RWPE2 (cell line): ENCODE measurements around the gene TCFL5.

Experiments
- ATAC-seq: fragments of 200-7000 bp; cut with Tn5 transposase; 3 replicates; pipeline ENCODE4 v1.9.1; 2021; ENCODE audit warnings: low read depth
- DNase-seq: peaks from one replicate; pipeline ENCODE4 v3.0.0-alpha.2; 2020; ENCODE audit warnings: low spot score
- H3K27ac ChIP-seq: fragments of 450-650 bp; 2 replicates; pipeline ENCODE4 v1.5.1; 2017; ENCODE audit warnings: mild to moderate bottlenecking; ENCODE audit not compliant: poor library complexity, severe bottlenecking
- H3K27me3 ChIP-seq: fragments of 250-450 bp; sonication (Bioruptor Pico); 2 replicates; pipeline ENCODE4 v1.5.1; 2021; ENCODE audit warnings: mild to moderate bottlenecking, moderate library complexity; ENCODE audit not compliant: insufficient read depth, poor library complexity, severe bottlenecking
- H3K36me3 ChIP-seq: fragments of 250-450 bp; sonication (Bioruptor Pico); 2 replicates; pipeline ENCODE4 v1.5.1; 2020; ENCODE audit warnings: low read depth, mild to moderate bottlenecking, moderate library complexity
- H3K4me1 ChIP-seq: fragments of 250-450 bp; sonication (Bioruptor Pico); 2 replicates; pipeline ENCODE4 v1.5.1; 2021; ENCODE audit warnings: mild to moderate bottlenecking, moderate library complexity; ENCODE audit not compliant: insufficient read depth, poor library complexity, severe bottlenecking
- H3K4me3 ChIP-seq: fragments of 250-450 bp; sonication (Bioruptor Pico); 2 replicates; pipeline ENCODE4 v1.5.1; 2021; ENCODE audit warnings: mild to moderate bottlenecking, moderate library complexity; ENCODE audit not compliant: severe bottlenecking
- H3K9me3 ChIP-seq: fragments of 250-450 bp; sonication (Bioruptor Pico); 2 replicates; pipeline ENCODE4 v1.5.1; 2021; ENCODE audit warnings: mild to moderate bottlenecking, moderate library complexity; ENCODE audit not compliant: severe bottlenecking
- CTCF ChIP-seq: fragments of 450-650 bp; IDR thresholded peaks from one replicate; pipeline ENCODE4 v1.5.1; 2017; ENCODE audit warnings: mild to moderate bottlenecking, moderate library complexity; ENCODE audit not compliant: poor library complexity, severe bottlenecking

TCFL5 gene

DNA sequence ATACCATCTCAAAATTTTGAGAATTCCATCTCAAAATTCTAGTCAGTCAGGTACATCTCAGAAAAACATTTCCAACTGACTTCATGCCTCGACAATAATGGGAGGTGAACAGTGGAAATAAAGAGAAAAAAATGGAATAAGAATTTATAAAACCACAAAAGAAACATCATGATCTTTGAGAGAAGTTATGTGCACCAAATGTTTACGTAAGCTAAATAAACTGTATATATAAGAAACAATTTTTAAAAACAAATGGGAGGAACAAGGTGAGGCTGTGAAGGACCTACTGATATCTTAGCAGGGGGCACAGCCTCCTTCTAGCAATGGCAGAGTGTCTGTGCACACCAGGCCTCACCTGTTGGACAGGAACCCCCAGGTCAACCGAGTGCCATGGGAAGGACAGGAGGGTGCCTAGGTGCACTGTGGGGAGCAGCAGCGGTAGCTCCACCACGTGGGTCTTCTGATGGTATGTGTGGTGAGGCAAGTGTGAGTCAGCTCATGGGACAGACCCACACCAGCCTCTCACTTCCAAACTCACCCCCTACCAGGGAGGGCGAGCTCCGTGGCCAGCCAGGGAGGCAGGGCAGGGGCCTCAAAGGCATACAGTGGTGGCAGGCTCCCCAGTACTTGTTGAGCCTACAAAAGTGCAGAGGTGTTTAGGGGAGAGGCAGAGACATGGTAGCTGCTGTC lies 41.4 kb upstream of the TCFL5 start:
- Histone ChIP-seq H3K4me1 (peaks cover 15% of the 10 kb centered on the region), H3K36me3 (peaks cover 70% of the 10 kb centered on the region), H3K9me3 (no peaks in the 10 kb centered on the region), H3K4me3 (no peak overlapping the region), H3K27ac (no peak overlapping the region), H3K27me3 (no peaks in the 10 kb centered on the region)
- no peak for TF ChIP-seq CTCF
- ATAC-seq: 0 out of 3 replicates have a peak, but pooled peaks have one; percentile 0
- DNase-seq: peak; percentile 72

- Histone ChIP-seq H3K36me3 (peaks cover 61% of the 10 kb centered on the region), H3K9me3 (no peaks in the 10 kb centered on the region), H3K27ac (no peak overlapping the region), H3K27me3 (no peaks in the 10 kb centered on the region), H3K4me3 (no peak overlapping the region), H3K4me1 (peaks cover 15% of the 10 kb centered on the region)
- peak; percentile 69 for DNase-seq
- TF ChIP-seq CTCF: no peak
- ATAC-seq: no peak
These were observed 40.3 kb upstream of the TCFL5 start for GRCh38 chr20:62901891-62902290.

GRCh38 chr20:62900692-62901584 lies 39.3 kb upstream of the TCFL5 start:
- Histone ChIP-seq H3K4me1 (peaks cover 15% of the 10 kb centered on the region), H3K9me3 (no peaks in the 10 kb centered on the region), H3K27me3 (no peaks in the 10 kb centered on the region), H3K27ac (peak overlapping the region; percentile 40), H3K36me3 (peaks cover 61% of the 10 kb centered on the region), H3K4me3 (no peak overlapping the region)
- TF ChIP-seq CTCF: peak; percentile 73
- ATAC-seq (peak; percentile 67), DNase-seq (peak; percentile 72)

- peak; percentile 100 for TF ChIP-seq CTCF
- ATAC-seq: peak; percentile 81
- peak; percentile 91 for DNase-seq
- Histone ChIP-seq H3K4me3 (no peak overlapping the region), H3K36me3 (peaks cover 60% of the 10 kb centered on the region), H3K9me3 (no peaks in the 10 kb centered on the region), H3K27ac (peak overlapping the region; percentile 40), H3K4me1 (peaks cover 15% of the 10 kb centered on the region), H3K27me3 (no peaks in the 10 kb centered on the region)
These were observed 38.5 kb upstream of the TCFL5 start for GRCh38 chr20:62900052-62900691.
